GM12873 (cell line): Measurements from ENCODE around the gene PPP4R2.

ENCODE experiments used
- CTCF ChIP-seq: IDR thresholded peaks from 2 replicates; pipeline ENCODE4 v1.5.1; 2012; ENCODE audit warnings: low read depth, mild to moderate bottlenecking, moderate library complexity, low read length, control low read depth; ENCODE audit not compliant: insufficient read depth; ENCODE audit errors: missing control alignments

Gene PPP4R2

GRCh38 chr3:73071952-73072351, 75.3 kb downstream of the PPP4R2 start:
- no peak for TF ChIP-seq CTCF

- TF ChIP-seq CTCF: no peak
Measured at GRCh38 chr3:73072634-73073033, 76.0 kb downstream of the PPP4R2 start.

GRCh38 chr3:73073091-73073707, 76.6 kb downstream of the PPP4R2 start:
- TF ChIP-seq CTCF: no peak

- no peak for TF ChIP-seq CTCF
Measured at GRCh38 chr3:73074781-73075180, 78.2 kb downstream of the PPP4R2 start.

GRCh38 chr3:73080216-73080966, 83.8 kb downstream of the PPP4R2 start:
- TF ChIP-seq CTCF: no peak

- TF ChIP-seq CTCF: no peak
Measured at GRCh38 chr3:73081140-73081539, 84.5 kb downstream of the PPP4R2 start.

- TF ChIP-seq CTCF: no peak
Measured at GRCh38 chr3:73084170-73084569, 87.6 kb downstream of the PPP4R2 start.
